Measurements from ENCODE around the gene CD8B2. TPM values are rescaled to one million over a fixed set of nuclear protein-coding genes. Genes with fewer than 3 reads are reported as not detected.

The CD8B2 gene
- not detected in 5 replicates for total RNA-seq (2022; extraction: Qiagen RNA extraction; ENCODE audit: low read depth)

DNA sequence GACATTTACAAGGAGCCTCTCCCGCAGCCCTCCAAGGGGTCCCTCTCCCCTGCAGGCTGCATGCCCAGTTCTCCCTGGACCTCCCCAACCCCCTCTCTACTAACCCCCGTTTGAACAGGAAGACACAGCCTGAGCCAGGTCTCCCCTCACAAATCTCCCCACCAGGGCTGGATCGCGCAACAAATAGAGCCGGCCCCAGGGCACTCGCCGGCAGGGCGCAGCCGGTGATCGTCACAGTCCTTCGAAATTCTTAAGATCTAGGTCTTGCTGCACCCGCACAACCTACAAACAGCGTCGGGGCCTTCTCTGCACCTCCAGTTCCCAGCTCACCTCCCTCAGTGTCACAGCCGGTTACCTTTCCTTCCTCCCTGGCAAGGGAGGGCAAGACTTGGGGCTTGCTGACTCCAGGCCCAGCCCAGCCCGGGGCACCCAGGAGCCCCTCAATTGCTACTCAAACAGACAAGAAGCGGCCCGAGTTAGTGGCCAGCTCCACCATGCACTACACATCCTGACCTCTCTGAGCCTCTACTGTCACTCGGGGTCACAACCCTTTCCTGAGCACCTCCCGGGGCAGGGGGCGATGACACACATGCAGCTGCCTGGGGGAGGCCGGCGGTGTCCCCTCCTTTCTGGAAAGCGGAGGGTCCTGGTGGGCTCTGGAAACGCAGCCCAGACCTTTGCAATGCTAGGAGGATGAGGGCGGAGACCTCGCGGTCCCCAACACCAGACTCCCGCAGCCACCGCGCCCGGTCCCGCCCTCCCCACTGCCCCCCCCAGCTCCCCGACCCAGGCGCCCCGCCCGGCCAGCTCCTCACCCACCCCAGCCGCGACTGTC lies at the start of gene CD8B2:
Gene CD8B2, plus strand, starts transcription at position 814 of the 835 bp plus-strand sequence. CDS start 63 bp downstream, outside the sequence.

DNA sequence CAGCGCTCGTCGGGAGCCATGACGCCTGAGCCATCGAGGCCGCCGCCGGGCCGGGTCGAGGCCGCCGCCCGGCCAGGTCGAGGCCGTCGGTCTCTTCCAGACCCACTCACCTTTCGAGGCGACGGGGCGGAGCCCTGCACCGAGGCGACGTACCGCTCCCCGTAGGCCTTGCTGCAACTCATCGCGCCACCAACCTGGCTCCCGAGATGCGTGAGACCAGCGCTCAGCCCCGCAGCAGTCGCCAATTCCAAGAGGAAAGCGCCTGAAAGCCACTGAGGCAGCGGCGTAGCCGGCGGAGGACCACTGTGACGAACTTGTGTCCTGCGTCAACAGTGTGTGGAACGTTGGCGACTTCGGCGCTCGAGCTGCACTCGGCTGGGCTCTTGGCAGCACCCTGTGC lies 19.1 kb upstream of the CD8B2 start, which contains the start of gene RGPD3:
Gene RGPD3, minus strand, starts transcription at position 307 of the 400 bp plus-strand sequence. Its CDS starts 125 bp downstream, at position 182.

Other genes with a start within 250 kb of the CD8B2 start
- 0.15 to 0.22 TPM (median 0.19 TPM) in 5 replicates for gene RGPD3, start 19.0 kb upstream of the CD8B2 start, total RNA-seq (2022; extraction: Qiagen RNA extraction; ENCODE audit: low read depth)